ENCODE results near the gene TRPV6. TPM values are rescaled to one million over a fixed set of nuclear protein-coding genes. Genes with fewer than 3 reads are reported as not detected.

TRPV6 gene
- total and polyA plus RNA-seq, 9 donors = 0.05 to 0.57 (median 0.09) TPM; not detected in 2

DNA sequence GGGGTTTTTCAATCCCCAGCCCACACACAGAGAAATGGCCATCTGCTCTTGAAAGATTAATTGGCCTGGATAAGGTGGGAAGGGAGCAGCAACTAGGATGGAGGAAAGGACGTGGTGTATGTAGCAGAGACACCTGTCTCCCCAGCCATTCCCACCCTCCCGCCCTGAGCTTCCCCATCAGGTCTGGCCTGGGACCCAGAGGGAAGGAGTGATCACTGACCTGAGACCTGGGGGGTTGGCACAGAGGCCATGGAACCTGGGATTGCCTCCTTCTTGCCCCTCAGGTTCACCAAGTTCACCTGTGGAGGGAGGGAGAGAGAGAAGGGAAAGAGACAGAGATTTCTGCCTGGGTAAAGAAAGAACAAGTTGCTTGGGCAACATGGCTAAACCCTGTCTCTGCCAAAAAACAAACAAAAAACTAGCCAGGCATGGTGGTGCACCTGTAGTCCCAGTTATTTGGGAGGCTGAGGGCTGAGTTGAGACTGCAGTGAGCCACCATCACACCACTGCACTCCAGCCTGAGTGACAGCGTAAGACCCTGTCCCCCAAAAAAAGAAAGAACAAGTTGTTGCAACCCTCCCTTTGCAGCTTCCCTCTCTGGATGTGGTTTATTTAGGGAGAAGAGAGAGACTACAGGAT, 11.3 kb upstream of the TRPV6 start:
- H3K27me3 ChIP-seq (ENCODE audit: control insufficient read depth, insufficient read depth, low read length) = no peaks in the 10 kb centered on the region
- DNase-seq = no peak
- H3K27ac ChIP-seq (ENCODE audit: low read length) = no peak overlapping the region
- H3K36me3 ChIP-seq (ENCODE audit: control insufficient read depth, insufficient read depth, low read length) = no peaks in the 10 kb centered on the region
- WGBS (ENCODE audit: insufficient coverage) = no CpG with 5 or more reads among the region's 3 CpGs
- no peak overlapping the region for H3K4me3 ChIP-seq (ENCODE audit: low read length)
- no peaks in the 10 kb centered on the region for H3K4me1 ChIP-seq (ENCODE audit: control insufficient read depth, insufficient read depth, low read length)
- H3K9me3 ChIP-seq (replicated peaks; ENCODE audit: control insufficient read depth, low read depth, low read length) = no peaks in the 10 kb centered on the region

- Histone ChIP-seq H3K4me3 (ENCODE audit: low read length) (no peak overlapping the region), H3K27ac (ENCODE audit: low read length) (no peak overlapping the region), H3K4me1 (ENCODE audit: control insufficient read depth, insufficient read depth, low read length) (no peaks in the 10 kb centered on the region), H3K36me3 (ENCODE audit: control insufficient read depth, insufficient read depth, low read length) (no peaks in the 10 kb centered on the region), H3K9me3 (replicated peaks; ENCODE audit: control insufficient read depth, low read depth, low read length) (no peaks in the 10 kb centered on the region), H3K27me3 (ENCODE audit: control insufficient read depth, insufficient read depth, low read length) (no peaks in the 10 kb centered on the region)
- WGBS (ENCODE audit: insufficient coverage) = no CpG with 5 or more reads among the region's 3 CpGs
- no peak for DNase-seq
Measured at GRCh38 chr7:142896151-142896550, 10.6 kb upstream of the TRPV6 start.

DNA sequence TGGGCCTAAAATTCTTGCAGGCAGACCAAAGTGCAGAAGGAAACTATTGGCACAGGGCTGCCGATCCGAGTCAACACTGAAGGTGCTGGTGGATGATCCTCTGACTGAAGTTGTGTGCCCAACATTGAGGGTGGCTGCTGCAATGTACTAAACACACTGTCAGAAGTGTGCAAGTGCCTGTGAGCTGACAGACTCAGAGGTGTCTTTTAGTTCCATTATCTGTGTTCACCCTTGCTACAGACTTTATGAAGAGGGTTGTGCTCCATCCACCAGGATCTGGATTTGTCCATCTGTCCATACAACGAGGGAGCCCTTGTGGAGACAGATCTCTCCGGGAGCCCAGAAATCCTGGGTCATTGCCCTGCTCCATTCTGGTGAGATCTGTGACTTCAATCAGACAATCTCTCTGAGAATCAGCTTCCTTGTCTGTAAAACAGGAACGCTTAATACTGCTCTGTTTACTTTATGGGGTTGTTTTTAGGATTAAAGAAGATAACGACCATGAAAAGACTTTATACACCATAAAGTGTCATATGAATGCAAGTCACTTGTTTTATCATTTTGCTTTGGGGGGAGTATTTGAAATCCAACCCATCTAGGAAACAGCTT, 9.5 kb upstream of the TRPV6 start:
- Histone ChIP-seq H3K36me3 (ENCODE audit: control insufficient read depth, insufficient read depth, low read length) (no peaks in the 10 kb centered on the region), H3K9me3 (replicated peaks; ENCODE audit: control insufficient read depth, low read depth, low read length) (no peaks in the 10 kb centered on the region), H3K27ac (ENCODE audit: low read length) (no peak overlapping the region), H3K27me3 (ENCODE audit: control insufficient read depth, insufficient read depth, low read length) (no peaks in the 10 kb centered on the region), H3K4me1 (ENCODE audit: control insufficient read depth, insufficient read depth, low read length) (no peaks in the 10 kb centered on the region), H3K4me3 (ENCODE audit: low read length) (no peak overlapping the region)
- DNase-seq = no peak
- 47% methylated on average over 2 of the region's 6 CpGs for WGBS (ENCODE audit: insufficient coverage)

DNA sequence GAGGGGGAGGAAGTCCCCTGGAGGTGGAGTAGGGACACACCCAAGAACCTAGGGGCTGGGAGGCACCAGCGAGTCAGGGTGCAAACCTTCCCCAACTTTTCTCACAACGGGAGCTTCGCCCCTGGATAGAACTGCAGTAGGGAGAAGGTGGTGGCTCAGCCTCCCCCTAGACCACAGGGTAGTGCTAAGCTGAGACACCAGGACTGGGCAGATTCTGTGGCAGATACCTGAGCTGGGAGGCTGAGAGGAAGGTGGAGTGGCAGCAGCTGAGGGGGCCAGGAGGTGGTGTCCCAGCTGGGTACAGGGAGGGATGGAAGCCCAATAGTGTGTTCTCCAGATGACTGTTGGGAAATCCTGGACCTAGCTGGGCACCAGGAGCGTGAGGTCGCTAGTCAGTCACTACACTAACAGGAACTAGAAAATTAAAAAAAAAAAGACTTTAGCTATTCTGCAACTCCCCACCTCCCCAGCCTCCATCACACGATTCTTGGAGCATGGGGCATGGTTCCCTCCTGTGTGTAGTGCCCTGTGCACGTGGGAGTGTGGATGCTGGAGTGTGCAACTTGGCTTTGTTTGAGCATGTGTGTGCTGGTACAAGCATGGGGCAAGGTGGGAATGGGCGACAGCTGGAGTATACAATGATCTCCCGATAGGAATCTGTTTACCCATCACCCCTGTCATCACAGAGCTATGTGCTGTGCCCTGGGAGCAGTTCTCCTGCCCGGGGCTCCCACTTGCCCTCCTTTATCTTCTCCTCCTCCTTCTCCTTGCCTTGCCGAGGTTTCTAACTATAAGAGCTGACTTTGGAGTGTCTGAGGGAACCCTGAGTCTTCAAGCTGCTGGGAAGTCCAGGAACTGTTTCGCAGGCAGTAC, 8.8 kb upstream of the TRPV6 start:
- no peaks in the 10 kb centered on the region for H3K9me3 ChIP-seq (replicated peaks; ENCODE audit: control insufficient read depth, low read depth, low read length)
- H3K36me3 ChIP-seq (ENCODE audit: control insufficient read depth, insufficient read depth, low read length) = no peaks in the 10 kb centered on the region
- DNase-seq = no peak
- WGBS (ENCODE audit: insufficient coverage) = 73% methylated on average over 1 of the region's 12 CpGs
- no peak overlapping the region for H3K4me3 ChIP-seq (ENCODE audit: low read length)
- H3K4me1 ChIP-seq (ENCODE audit: control insufficient read depth, insufficient read depth, low read length) = no peaks in the 10 kb centered on the region
- no peak overlapping the region for H3K27ac ChIP-seq (ENCODE audit: low read length)
- H3K27me3 ChIP-seq (ENCODE audit: control insufficient read depth, insufficient read depth, low read length) = no peaks in the 10 kb centered on the region

DNA sequence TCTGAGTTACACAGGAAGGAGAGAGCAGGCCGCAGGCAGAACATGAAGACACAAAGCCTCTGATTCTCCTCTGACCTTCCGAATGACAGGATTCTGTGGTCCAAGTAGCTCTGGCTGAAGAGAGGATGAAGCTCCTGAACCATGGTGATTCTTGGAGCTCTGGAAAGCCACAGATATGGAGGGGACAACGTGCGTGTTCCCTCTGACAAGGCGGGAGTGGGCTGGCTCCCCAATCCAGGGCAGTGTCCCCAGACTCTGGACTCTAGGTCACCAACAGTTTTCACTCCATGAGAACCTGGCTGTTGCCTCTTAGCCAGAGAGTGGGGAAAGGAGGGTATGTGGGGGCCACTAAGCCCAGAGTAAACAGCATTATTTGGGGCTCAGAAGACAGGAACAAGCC, 7.4 kb upstream of the TRPV6 start:
- Histone ChIP-seq H3K27me3 (ENCODE audit: control insufficient read depth, insufficient read depth, low read length) (no peaks in the 10 kb centered on the region), H3K9me3 (replicated peaks; ENCODE audit: control insufficient read depth, low read depth, low read length) (no peaks in the 10 kb centered on the region), H3K27ac (ENCODE audit: low read length) (no peak overlapping the region), H3K36me3 (ENCODE audit: control insufficient read depth, insufficient read depth, low read length) (no peaks in the 10 kb centered on the region), H3K4me1 (ENCODE audit: control insufficient read depth, insufficient read depth, low read length) (no peaks in the 10 kb centered on the region), H3K4me3 (ENCODE audit: low read length) (no peak overlapping the region)
- DNase-seq = no peak
- WGBS (ENCODE audit: insufficient coverage) = 92% methylated on average over 2 of the region's 5 CpGs

GRCh38 chr7:142891490-142892082, 6.0 kb upstream of the TRPV6 start:
- H3K9me3 ChIP-seq (replicated peaks; ENCODE audit: control insufficient read depth, low read depth, low read length) = no peaks in the 10 kb centered on the region
- 66% methylated on average over 6 of the region's 10 CpGs for WGBS (ENCODE audit: insufficient coverage)
- no peak overlapping the region for H3K27ac ChIP-seq (ENCODE audit: low read length)
- H3K27me3 ChIP-seq (ENCODE audit: control insufficient read depth, insufficient read depth, low read length) = no peaks in the 10 kb centered on the region
- no peak for DNase-seq
- no peaks in the 10 kb centered on the region for H3K4me1 ChIP-seq (ENCODE audit: control insufficient read depth, insufficient read depth, low read length)
- H3K36me3 ChIP-seq (ENCODE audit: control insufficient read depth, insufficient read depth, low read length) = no peaks in the 10 kb centered on the region
- H3K4me3 ChIP-seq (ENCODE audit: low read length) = no peak overlapping the region

GRCh38 chr7:142890874-142891485, 5.4 kb upstream of the TRPV6 start:
- no peaks in the 10 kb centered on the region for H3K9me3 ChIP-seq (replicated peaks; ENCODE audit: control insufficient read depth, low read depth, low read length)
- H3K4me3 ChIP-seq (ENCODE audit: low read length) = no peak overlapping the region
- H3K36me3 ChIP-seq (ENCODE audit: control insufficient read depth, insufficient read depth, low read length) = no peaks in the 10 kb centered on the region
- H3K27ac ChIP-seq (ENCODE audit: low read length) = no peak overlapping the region
- 79% methylated on average over 12 of the region's 12 CpGs for WGBS (ENCODE audit: insufficient coverage)
- no peaks in the 10 kb centered on the region for H3K27me3 ChIP-seq (ENCODE audit: control insufficient read depth, insufficient read depth, low read length)
- no peak for DNase-seq
- no peaks in the 10 kb centered on the region for H3K4me1 ChIP-seq (ENCODE audit: control insufficient read depth, insufficient read depth, low read length)

DNA sequence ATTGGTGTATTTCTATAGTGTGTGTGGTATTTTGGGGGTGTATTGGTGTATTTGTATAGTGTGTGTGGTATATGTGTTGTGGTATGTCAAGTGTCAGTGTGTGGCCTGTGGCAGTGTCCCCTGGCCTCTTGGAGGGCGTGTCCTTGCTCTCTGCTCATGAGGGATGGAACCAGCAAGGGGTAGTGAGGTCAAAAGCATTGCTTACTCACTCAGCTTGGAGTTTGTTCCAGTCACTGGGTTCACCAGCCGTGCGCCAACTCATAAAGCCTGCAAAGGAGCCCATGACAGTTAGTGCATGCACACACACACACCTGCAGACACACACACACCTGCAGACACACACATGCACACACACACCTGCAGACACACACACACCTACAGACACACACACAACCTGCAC, 4.3 kb upstream of the TRPV6 start:
- H3K27me3 ChIP-seq (ENCODE audit: control insufficient read depth, insufficient read depth, low read length) = no peaks in the 10 kb centered on the region
- H3K4me3 ChIP-seq (ENCODE audit: low read length) = no peak overlapping the region
- DNase-seq = no peak
- 63% methylated on average over 3 of the region's 3 CpGs for WGBS (ENCODE audit: insufficient coverage)
- no peak overlapping the region for H3K27ac ChIP-seq (ENCODE audit: low read length)
- no peaks in the 10 kb centered on the region for H3K36me3 ChIP-seq (ENCODE audit: control insufficient read depth, insufficient read depth, low read length)
- no peaks in the 10 kb centered on the region for H3K4me1 ChIP-seq (ENCODE audit: control insufficient read depth, insufficient read depth, low read length)
- no peaks in the 10 kb centered on the region for H3K9me3 ChIP-seq (replicated peaks; ENCODE audit: control insufficient read depth, low read depth, low read length)

- H3K36me3 ChIP-seq (ENCODE audit: control insufficient read depth, insufficient read depth, low read length) = no peaks in the 10 kb centered on the region
- H3K27ac ChIP-seq (ENCODE audit: low read length) = no peak overlapping the region
- no peaks in the 10 kb centered on the region for H3K27me3 ChIP-seq (ENCODE audit: control insufficient read depth, insufficient read depth, low read length)
- H3K4me1 ChIP-seq (ENCODE audit: control insufficient read depth, insufficient read depth, low read length) = no peaks in the 10 kb centered on the region
- H3K9me3 ChIP-seq (replicated peaks; ENCODE audit: control insufficient read depth, low read depth, low read length) = no peaks in the 10 kb centered on the region
- no peak overlapping the region for H3K4me3 ChIP-seq (ENCODE audit: low read length)
- WGBS (ENCODE audit: insufficient coverage) = 84% methylated on average over 9 of the region's 12 CpGs
- no peak for DNase-seq
Measured at GRCh38 chr7:142887282-142888015, 1.9 kb upstream of the TRPV6 start.

All from muscle of leg (tissue), 11 donors.